H1 (cell line): ENCODE measurements around the gene TNF. TPM values are rescaled to one million over a fixed set of nuclear protein-coding genes. Genes with fewer than 3 reads are reported as not detected.

Experiments
- ATF2 ChIP-seq: IDR thresholded peaks from 2 replicates; pipeline ENCODE4 v1.6.1; 2012; ENCODE audit warnings: low read length, inconsistent platforms
- CHD1 ChIP-seq: IDR thresholded peaks from 2 replicates; pipeline ENCODE4 v1.6.1; 2012; ENCODE audit warnings: low read depth, low read length, improper control_type of control experiment
- CHD7 ChIP-seq: fragments of 300-600 bp; sonication (generic); IDR thresholded peaks from 2 replicates; pipeline ENCODE4 v1.7.1; 2012; ENCODE audit warnings: low read length, moderate library complexity, mild to moderate bottlenecking, inconsistent platforms; ENCODE audit not compliant: insufficient replicate concordance
- GTF2F1 ChIP-seq: IDR thresholded peaks from 2 replicates; pipeline ENCODE4 v1.6.1; 2012; ENCODE audit warnings: low read depth, low read length, improper control_type of control experiment, borderline replicate concordance
- JUND ChIP-seq: IDR thresholded peaks from 2 replicates; pipeline ENCODE4 v1.6.1; 2011; ENCODE audit warnings: mild to moderate bottlenecking, improper control_type of control experiment, low read length
- POLR2A ChIP-seq, 2 experiments: IDR thresholded peaks; 1 replicate in 1 of 2; 2 replicates in 1 of 2; pipeline ENCODE4 v1.6.1; 2011; ENCODE audit warnings: low read depth in 2 of 2, low read length in 2 of 2, mild to moderate bottlenecking in 2 of 2; ENCODE audit errors: control extremely low read depth in 1 of 2
- SIX5 ChIP-seq: IDR thresholded peaks from 2 replicates; pipeline ENCODE4 v1.6.1; 2011; ENCODE audit warnings: mild to moderate bottlenecking, low read depth, low read length
- SP2 ChIP-seq: IDR thresholded peaks from 2 replicates; pipeline ENCODE4 v1.6.1; 2012; ENCODE audit warnings: mild to moderate bottlenecking, low read length, inconsistent platforms
- TCF12 ChIP-seq: IDR thresholded peaks from 2 replicates; pipeline ENCODE4 v1.6.1; 2011; ENCODE audit warnings: low read depth, mild to moderate bottlenecking, low read length
- polyA plus RNA-seq, 7 experiments: library from polyadenylated mRNA; depleted of rRNA in 3 of 7; stranded (reverse) in 5 of 7; unstranded in 2 of 7; fragments of >200 nt in 5 of 7; fragments of 200-250 nt in 2 of 7; gene quantifications; 1 replicate in 5 of 7; 2 replicates in 1 of 7; 4 replicates in 1 of 7; pipeline versions ENCODE4 v1.2.1 to v1.2.3, GENCODE V29; 2011 to 2013; ENCODE audit warnings: missing spikeins in 2 of 7, mixed read lengths in 2 of 7
- total RNA-seq: library from RNA; stranded (reverse); fragmentation: NEBNext Ultra II Directional; extraction: Animal tissue kit (Norgen Biotek cat#: 25700); gene quantifications from 2 replicates; pipeline ENCODE4 v1.2.1, GENCODE V29; 2021

TNF gene
- total and polyA plus RNA-seq, 2 of the 8 experiments (the other 6 are each of a cell fraction or from before 2014, with no cell fraction given): not detected

DNA sequence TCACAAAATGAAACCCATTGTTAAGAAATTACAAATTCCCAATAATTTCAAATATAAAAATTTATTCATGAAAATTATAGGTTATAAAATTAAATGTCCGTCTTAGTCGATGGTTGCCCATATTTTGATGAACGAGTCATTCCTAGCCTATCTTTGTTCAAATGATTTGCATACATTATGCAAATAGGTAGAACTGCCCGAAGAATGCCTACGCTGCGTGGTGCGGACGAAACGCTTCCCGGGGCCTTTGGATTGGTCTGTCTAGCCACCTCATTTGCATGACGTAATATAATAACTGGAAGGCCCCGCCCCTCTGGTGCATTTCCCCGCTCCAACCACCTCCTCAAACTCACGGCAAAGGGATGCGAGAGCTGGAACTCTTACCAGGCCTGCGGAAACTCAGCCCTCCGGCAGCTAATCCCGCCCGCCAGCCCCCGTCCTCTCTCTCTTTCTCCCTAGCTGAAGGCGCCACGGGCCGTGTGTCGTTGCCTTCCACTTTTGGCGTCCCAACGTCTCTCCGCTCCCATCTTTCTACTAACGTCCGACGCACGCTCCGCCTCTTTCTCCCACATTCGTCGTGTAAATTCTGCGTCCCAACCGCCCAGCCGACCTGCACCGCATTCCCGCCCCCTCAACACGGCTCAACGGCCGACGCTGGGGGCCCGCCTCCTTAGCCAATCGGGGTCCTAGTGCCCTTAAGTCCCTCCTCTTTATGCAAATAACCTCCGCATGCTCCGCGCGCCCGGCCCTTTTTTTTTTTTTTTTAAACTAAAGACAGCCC is 44.6 kb downstream of the TNF start (continued):
- TF ChIP-seq CHD7 (no peak), TCF12 (no peak), JUND (peak; percentile 82), CHD1 (peak; percentile 45; the same call in 1 of the 2 replicates), SIX5 (no peak), POLR2A (IDR thresholded peaks at IDR 0.05; ENCODE audit: control extremely low read depth in 1 of 2, low read depth in 2 of 2, low read length in 2 of 2) (peak; percentile 84 to 94), ATF2 (peak; percentile 93; the same call in 1 of the 2 replicates), SP2 (no peak), GTF2F1 (peak; percentile 65; the same call in 1 of the 2 replicates)
